ENCODE measurements around the gene ACSBG1. TPM values are rescaled to one million over a fixed set of nuclear protein-coding genes. Genes with fewer than 3 reads are reported as not detected.

The ACSBG1 gene
- total RNA-seq, 1 experiment from 2014 or later = 1.2 TPM

GRCh38 chr15:78223396-78224022 lies 10.9 kb downstream of the ACSBG1 start:
- intact Hi-C loops (cut with micrococcal nuclease; ENCODE audit: unreplicated experiment) = no loop called here
- H3K27me3 ChIP-seq (ENCODE audit: insufficient read depth, low read depth) = no peaks in the 10 kb centered on the region
- BruUV-seq (replicated peaks) = no TSS peak
- no peaks in the 10 kb centered on the region for H3K9me2 ChIP-seq (ENCODE audit: insufficient read depth)
- H3K9me3 ChIP-seq (ENCODE audit: insufficient read depth, low read depth) = peaks cover 5% of the 10 kb centered on the region; the same call in 1 of the 2 replicates
- no peak overlapping the region for H3K4me3 ChIP-seq
- H3K79me2 ChIP-seq (ENCODE audit: low read depth) = no peaks in the 10 kb centered on the region
- no peak overlapping the region for H2AFZ ChIP-seq
- peaks cover 15% of the 10 kb centered on the region for H3K4me1 ChIP-seq (replicated peaks; ENCODE audit: insufficient read depth)
- no peak overlapping the region for H3K4me2 ChIP-seq
- H3K36me3 ChIP-seq (ENCODE audit: low read depth) = no peaks in the 10 kb centered on the region
- no peak for TF ChIP-seq EZH2 (IDR thresholded peaks at IDR 0.05; ENCODE audit: low read depth)
- TF ChIP-seq, protein P1, sequence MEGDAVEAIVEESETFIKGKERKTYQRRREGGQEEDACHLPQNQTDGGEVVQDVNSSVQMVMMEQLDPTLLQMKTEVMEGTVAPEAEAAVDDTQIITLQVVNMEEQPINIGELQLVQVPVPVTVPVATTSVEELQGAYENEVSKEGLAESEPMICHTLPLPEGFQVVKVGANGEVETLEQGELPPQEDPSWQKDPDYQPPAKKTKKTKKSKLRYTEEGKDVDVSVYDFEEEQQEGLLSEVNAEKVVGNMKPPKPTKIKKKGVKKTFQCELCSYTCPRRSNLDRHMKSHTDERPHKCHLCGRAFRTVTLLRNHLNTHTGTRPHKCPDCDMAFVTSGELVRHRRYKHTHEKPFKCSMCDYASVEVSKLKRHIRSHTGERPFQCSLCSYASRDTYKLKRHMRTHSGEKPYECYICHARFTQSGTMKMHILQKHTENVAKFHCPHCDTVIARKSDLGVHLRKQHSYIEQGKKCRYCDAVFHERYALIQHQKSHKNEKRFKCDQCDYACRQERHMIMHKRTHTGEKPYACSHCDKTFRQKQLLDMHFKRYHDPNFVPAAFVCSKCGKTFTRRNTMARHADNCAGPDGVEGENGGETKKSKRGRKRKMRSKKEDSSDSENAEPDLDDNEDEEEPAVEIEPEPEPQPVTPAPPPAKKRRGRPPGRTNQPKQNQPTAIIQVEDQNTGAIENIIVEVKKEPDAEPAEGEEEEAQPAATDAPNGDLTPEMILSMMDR (conservative IDR thresholded peaks at IDR 0.05) = no peak
- no peaks in the 10 kb centered on the region for H3F3A ChIP-seq (ENCODE audit: insufficient read depth, low read depth)
- ChIA-PET POLR2A (ENCODE audit: unreplicated experiment) (no interaction called here), CTCF (no interaction called here)
- no peaks in the 10 kb centered on the region for H4K20me1 ChIP-seq (ENCODE audit: insufficient read depth)
- no peak overlapping the region for H3K27ac ChIP-seq
- DNase-seq = no peak

- intact Hi-C loops (cut with micrococcal nuclease; ENCODE audit: unreplicated experiment) = no loop called here
- H3K4me2 ChIP-seq = no peak overlapping the region
- H4K20me1 ChIP-seq (ENCODE audit: insufficient read depth) = no peaks in the 10 kb centered on the region
- BruUV-seq (replicated peaks) = no TSS peak
- ChIA-PET POLR2A (ENCODE audit: unreplicated experiment) (no interaction called here), CTCF (no interaction called here)
- H3K4me3 ChIP-seq = no peak overlapping the region
- no peaks in the 10 kb centered on the region for H3K36me3 ChIP-seq (ENCODE audit: low read depth)
- peaks cover 15% of the 10 kb centered on the region for H3K4me1 ChIP-seq (replicated peaks; ENCODE audit: insufficient read depth)
- no peaks in the 10 kb centered on the region for H3K9me2 ChIP-seq (ENCODE audit: insufficient read depth)
- H3F3A ChIP-seq (ENCODE audit: insufficient read depth, low read depth) = no peaks in the 10 kb centered on the region
- H3K9me3 ChIP-seq (ENCODE audit: insufficient read depth, low read depth) = peaks cover 5% of the 10 kb centered on the region; the same call in 1 of the 2 replicates
- H2AFZ ChIP-seq = no peak overlapping the region
- H3K27me3 ChIP-seq (ENCODE audit: insufficient read depth, low read depth) = no peaks in the 10 kb centered on the region
- no peak overlapping the region for H3K27ac ChIP-seq
- H3K79me2 ChIP-seq (ENCODE audit: low read depth) = no peaks in the 10 kb centered on the region
- TF ChIP-seq, protein P1 (conservative IDR thresholded peaks at IDR 0.05) = no peak
- TF ChIP-seq EZH2 (IDR thresholded peaks at IDR 0.05; ENCODE audit: low read depth) = no peak
- DNase-seq = no peak
Measured at GRCh38 chr15:78222745-78223395, 11.5 kb downstream of the ACSBG1 start.

GRCh38 chr15:78220713-78221112 lies 13.7 kb downstream of the ACSBG1 start:
- H3K79me2 ChIP-seq (ENCODE audit: low read depth) = no peaks in the 10 kb centered on the region
- H3K9me2 ChIP-seq (ENCODE audit: insufficient read depth) = no peaks in the 10 kb centered on the region
- ChIA-PET POLR2A (ENCODE audit: unreplicated experiment) (no interaction called here), CTCF (no interaction called here)
- H4K20me1 ChIP-seq (ENCODE audit: insufficient read depth) = no peaks in the 10 kb centered on the region
- H3K36me3 ChIP-seq (ENCODE audit: low read depth) = no peaks in the 10 kb centered on the region
- H3K4me1 ChIP-seq (replicated peaks; ENCODE audit: insufficient read depth) = peaks cover 35% of the 10 kb centered on the region
- TF ChIP-seq, protein P1 (conservative IDR thresholded peaks at IDR 0.05) = no peak
- no peak for TF ChIP-seq EZH2 (IDR thresholded peaks at IDR 0.05; ENCODE audit: low read depth)
- no peaks in the 10 kb centered on the region for H3K27me3 ChIP-seq (ENCODE audit: insufficient read depth, low read depth)
- intact Hi-C loops (cut with micrococcal nuclease; ENCODE audit: unreplicated experiment) = no loop called here
- H3K9me3 ChIP-seq (ENCODE audit: insufficient read depth, low read depth) = peaks cover 4% of the 10 kb centered on the region; the same call in 1 of the 2 replicates
- no peak overlapping the region for H3K27ac ChIP-seq
- peaks cover 11% of the 10 kb centered on the region for H3F3A ChIP-seq (ENCODE audit: insufficient read depth, low read depth)
- H3K4me2 ChIP-seq = no peak overlapping the region
- BruUV-seq (replicated peaks) = no TSS peak
- no peak overlapping the region for H3K4me3 ChIP-seq
- H2AFZ ChIP-seq = no peak overlapping the region
- no peak for DNase-seq

All from PC-9 (cell line).